Activated CD8-positive, alpha-beta T cell treated with anti-CD3 and anti-CD28 coated beads for 36 hours (primary cell): ENCODE results near the gene PRR5. TPM values are rescaled to one million over a fixed set of nuclear protein-coding genes. Genes with fewer than 3 reads are reported as not detected.

Experiments
- ATAC-seq: fragments of 200-7000 bp; cut with Tn5 transposase; one replicate; pipeline ENCODE4 v1.10.0; 2021; ENCODE audit warnings: mild to moderate bottlenecking, moderate library complexity
- CTCF ChIA-PET: fragments of 350-600 bp; sonication (Branson Sonifier 250); formaldehyde crosslinking; loops from one replicate; lab custom pipeline; 2021; ENCODE audit warnings: antibody characterized with exemption; lab: Charles Lee
- POLR2A ChIA-PET: fragments of 350-600 bp; sonication (Branson Sonifier 250); formaldehyde crosslinking; loops from one replicate; lab custom pipeline; 2021; ENCODE audit warnings: antibody characterized with exemption; lab: Charles Lee
- DNase-seq: peaks from one replicate; pipeline ENCODE4 v3.0.0-alpha.2; 2020
- H3K27ac Mint-ChIP-seq: one replicate; pipeline ENCODE4 v1.8.0; 2021; ENCODE audit warnings: mild to moderate bottlenecking, mixed read lengths
- H3K27me3 Mint-ChIP-seq: one replicate; pipeline ENCODE4 v1.8.0; 2021; ENCODE audit warnings: mixed read lengths
- H3K36me3 Mint-ChIP-seq: one replicate; pipeline ENCODE4 v1.8.0; 2021; ENCODE audit warnings: low read depth, mixed read lengths
- H3K4me1 Mint-ChIP-seq: one replicate; pipeline ENCODE4 v1.8.0; 2021; ENCODE audit warnings: low read depth, mixed read lengths
- H3K4me3 Mint-ChIP-seq: one replicate; pipeline ENCODE4 v1.8.0; 2021; ENCODE audit warnings: mild to moderate bottlenecking, moderate library complexity, mixed read lengths
- H3K9me3 Mint-ChIP-seq: one replicate; pipeline ENCODE4 v1.8.0; 2021; ENCODE audit warnings: mixed read lengths
- CTCF ChIP-seq: fragments of 200-600 bp; IDR thresholded peaks from one replicate; pipeline ENCODE4 v1.8.0; 2022; ENCODE audit warnings: antibody characterized with exemption, mild to moderate bottlenecking
- intact Hi-C: fragments of 100-400 bp; cut with micrococcal nuclease; formaldehyde crosslinking; loops from one replicate; pipeline ENCODE4 v1.10.0; 2022
- total RNA-seq, 2 experiments: library from RNA; stranded (reverse); gene quantifications; one replicate each; pipeline ENCODE4 v1.2.3, GENCODE V29; 2021

PRR5 gene
- total RNA-seq, 2 experiments from 2014 or later = 26.8 to 27.3 TPM

GRCh38 chr22:44748524-44748923, 46.5 kb downstream of the PRR5 start:
- CTCF ChIA-PET = no interaction called here
- peaks cover 9% of the 10 kb centered on the region for H3K4me1 Mint-ChIP-seq
- no peak for TF ChIP-seq CTCF
- no peak overlapping the region for H3K4me3 Mint-ChIP-seq
- no peaks in the 10 kb centered on the region for H3K9me3 Mint-ChIP-seq
- no peak overlapping the region for H3K27ac Mint-ChIP-seq
- H3K27me3 Mint-ChIP-seq = peaks cover 15% of the 10 kb centered on the region
- DNase-seq (no peak), ATAC-seq (no peak)
- no peaks in the 10 kb centered on the region for H3K36me3 Mint-ChIP-seq
- POLR2A ChIA-PET = no interaction called here
- intact Hi-C loops = no loop called here

- H3K27me3 Mint-ChIP-seq = peaks cover 32% of the 10 kb centered on the region
- H3K4me3 Mint-ChIP-seq = no peak overlapping the region
- no peaks in the 10 kb centered on the region for H3K36me3 Mint-ChIP-seq
- CTCF ChIA-PET = no interaction called here
- POLR2A ChIA-PET = no interaction called here
- peaks cover 9% of the 10 kb centered on the region for H3K4me1 Mint-ChIP-seq
- H3K9me3 Mint-ChIP-seq = no peaks in the 10 kb centered on the region
- DNase-seq (no peak), ATAC-seq (no peak)
- no peak for TF ChIP-seq CTCF
- intact Hi-C loops = no loop called here
- no peak overlapping the region for H3K27ac Mint-ChIP-seq
These were observed 48.5 kb downstream of the PRR5 start for GRCh38 chr22:44750481-44750880.

- no peak within 1 kb of the TSS for H3K27ac Mint-ChIP-seq
- CTCF ChIA-PET = interaction anchor here (1.3 kb wide), 1 partner anchor 17 kb away, joined by 7 read pairs; no protein-coding TSS in a partner anchor
- ATAC-seq (peak; percentile 75), DNase-seq (peak; percentile 27)
- H3K36me3 Mint-ChIP-seq = no peaks in the 10 kb centered on the region
- intact Hi-C loops = no loop called here
- TF ChIP-seq CTCF = no peak
- POLR2A ChIA-PET = no interaction called here
- no peaks in the 10 kb centered on the region for H3K9me3 Mint-ChIP-seq
- H3K4me3 Mint-ChIP-seq = peak within 1 kb of the TSS; percentile 62
- peaks cover 34% of the 10 kb centered on the region for H3K27me3 Mint-ChIP-seq
- peaks cover 5% of the 10 kb centered on the region for H3K4me1 Mint-ChIP-seq
These were observed 50.5 kb downstream of the PRR5 start, which contains the start of gene ARHGAP8 for GRCh38 chr22:44752285-44753188. Gene ARHGAP8, plus strand, starts transcription at chr22:44752575. Its CDS starts 33,953 bp downstream, at chr22:44786528.

GRCh38 chr22:44753189-44754042, 51.4 kb downstream of the PRR5 start:
- intact Hi-C loops = no loop called here
- ChIA-PET CTCF (no interaction called here), POLR2A (no interaction called here)
- no peak for TF ChIP-seq CTCF
- DNase-seq = no peak
- Mint-ChIP-seq H3K4me1 (peaks cover 5% of the 10 kb centered on the region), H3K9me3 (no peaks in the 10 kb centered on the region), H3K27ac (no peak overlapping the region), H3K27me3 (peaks cover 37% of the 10 kb centered on the region), H3K36me3 (no peaks in the 10 kb centered on the region), H3K4me3 (peak overlapping the region; percentile 62)
- no peak for ATAC-seq
